Measurements from ENCODE around the gene FCHO2. TPM values are rescaled to one million over a fixed set of nuclear protein-coding genes. Genes with fewer than 3 reads are reported as not detected.
"Not testable (repeated sequence)": the region's sequence is repeated elsewhere in the genome, so short reads cannot be mapped to it uniquely, and the experiment has no call there.

Gene FCHO2
- total RNA-seq, 1 experiment from 2014 or later = 2.5 TPM

GRCh38 chr5:72959257-72959656 lies 3.4 kb downstream of the FCHO2 start:
- intact Hi-C loops (cut with micrococcal nuclease; ENCODE audit: unreplicated experiment) = loop anchor here (2.0 to 10.0 kb wide), 2 partner anchors 256 to 488 kb away; no protein-coding TSS in a partner anchor
- no peaks in the 10 kb centered on the region for H3K36me3 ChIP-seq (ENCODE audit: insufficient read depth, low read length, poor library complexity, severe bottlenecking)
- DNase-seq (ENCODE audit: low spot score) = no peak
- no peak overlapping the region for H3K27ac ChIP-seq (ENCODE audit: low read depth, low read length, poor library complexity, severe bottlenecking)
- BruUV-seq (replicated peaks) = no TSS peak
- H3K4me3 ChIP-seq (ENCODE audit: low read depth, low read length, poor library complexity, severe bottlenecking) = no peak overlapping the region
- ChIA-PET CTCF (no interaction called here), POLR2A (ENCODE audit: low non-redundant PET) (no interaction called here)
- H3K27me3 ChIP-seq (replicated peaks; ENCODE audit: insufficient read depth, low read depth, low read length, poor library complexity) = peaks cover 37% of the 10 kb centered on the region
- TF ChIP-seq EZH2 (IDR thresholded peaks at IDR 0.05; ENCODE audit: borderline replicate concordance, low read depth, low read length, poor library complexity, severe bottlenecking) = no peak
- no peak for TF ChIP-seq CTCF (conservative IDR thresholded peaks at IDR 0.05; ENCODE audit: low read depth, low read length)
- no peaks in the 10 kb centered on the region for H3K9me3 ChIP-seq (ENCODE audit: low read depth, low read length, poor library complexity, severe bottlenecking)
- H3K4me1 ChIP-seq (ENCODE audit: insufficient read depth, low read length, poor library complexity, severe bottlenecking) = peaks cover 5% of the 10 kb centered on the region

GRCh38 chr5:72974481-72974880 lies 18.6 kb downstream of the FCHO2 start:
- POLR2A ChIA-PET (ENCODE audit: low non-redundant PET); CTCF ChIA-PET; H3K4me1 ChIP-seq (ENCODE audit: insufficient read depth, low read length, poor library complexity, severe bottlenecking); H3K4me3 ChIP-seq (ENCODE audit: low read depth, low read length, poor library complexity, severe bottlenecking); H3K36me3 ChIP-seq (ENCODE audit: insufficient read depth, low read length, poor library complexity, severe bottlenecking); DNase-seq (ENCODE audit: low spot score); H3K9me3 ChIP-seq (ENCODE audit: low read depth, low read length, poor library complexity, severe bottlenecking); H3K27ac ChIP-seq (ENCODE audit: low read depth, low read length, poor library complexity, severe bottlenecking); intact Hi-C loops (cut with micrococcal nuclease; ENCODE audit: unreplicated experiment); BruUV-seq (replicated peaks); H3K27me3 ChIP-seq (replicated peaks; ENCODE audit: insufficient read depth, low read depth, low read length, poor library complexity): not testable (repeated sequence)

GRCh38 chr5:72976810-72977209 lies 21.0 kb downstream of the FCHO2 start:
- H3K36me3 ChIP-seq (ENCODE audit: insufficient read depth, low read length, poor library complexity, severe bottlenecking); DNase-seq (ENCODE audit: low spot score); intact Hi-C loops (cut with micrococcal nuclease; ENCODE audit: unreplicated experiment); BruUV-seq (replicated peaks); H3K27me3 ChIP-seq (replicated peaks; ENCODE audit: insufficient read depth, low read depth, low read length, poor library complexity); H3K4me1 ChIP-seq (ENCODE audit: insufficient read depth, low read length, poor library complexity, severe bottlenecking); POLR2A ChIA-PET (ENCODE audit: low non-redundant PET); H3K27ac ChIP-seq (ENCODE audit: low read depth, low read length, poor library complexity, severe bottlenecking); CTCF ChIA-PET; H3K4me3 ChIP-seq (ENCODE audit: low read depth, low read length, poor library complexity, severe bottlenecking); H3K9me3 ChIP-seq (ENCODE audit: low read depth, low read length, poor library complexity, severe bottlenecking): not testable (repeated sequence)

GRCh38 chr5:72985719-72986118 lies 29.9 kb downstream of the FCHO2 start:
- Histone ChIP-seq H3K27me3 (replicated peaks; ENCODE audit: insufficient read depth, low read depth, low read length, poor library complexity) (no peaks in the 10 kb centered on the region), H3K36me3 (ENCODE audit: insufficient read depth, low read length, poor library complexity, severe bottlenecking) (no peaks in the 10 kb centered on the region), H3K9me3 (ENCODE audit: low read depth, low read length, poor library complexity, severe bottlenecking) (no peaks in the 10 kb centered on the region), H3K4me3 (ENCODE audit: low read depth, low read length, poor library complexity, severe bottlenecking) (no peak overlapping the region), H3K4me1 (ENCODE audit: insufficient read depth, low read length, poor library complexity, severe bottlenecking) (no peaks in the 10 kb centered on the region), H3K27ac (ENCODE audit: low read depth, low read length, poor library complexity, severe bottlenecking) (no peak overlapping the region)
- ChIA-PET CTCF (no interaction called here), POLR2A (ENCODE audit: low non-redundant PET) (no interaction called here)
- TF ChIP-seq EZH2 (IDR thresholded peaks at IDR 0.05; ENCODE audit: borderline replicate concordance, low read depth, low read length, poor library complexity, severe bottlenecking) (no peak), CTCF (conservative IDR thresholded peaks at IDR 0.05; ENCODE audit: low read depth, low read length) (no peak)
- no TSS peak for BruUV-seq (replicated peaks)
- no peak for DNase-seq (ENCODE audit: low spot score)
- intact Hi-C loops (cut with micrococcal nuclease; ENCODE audit: unreplicated experiment) = no loop called here

Data from A673 (cell line).